ENCODE results near the gene DOCK1.

DOCK1 gene

GRCh38 chr10:127414024-127414423 lies 508.8 kb downstream of the DOCK1 start:
- DNase-seq, result no peak

- DNase-seq, result no peak
These were observed 509.9 kb downstream of the DOCK1 start for GRCh38 chr10:127415116-127415515.

DNA sequence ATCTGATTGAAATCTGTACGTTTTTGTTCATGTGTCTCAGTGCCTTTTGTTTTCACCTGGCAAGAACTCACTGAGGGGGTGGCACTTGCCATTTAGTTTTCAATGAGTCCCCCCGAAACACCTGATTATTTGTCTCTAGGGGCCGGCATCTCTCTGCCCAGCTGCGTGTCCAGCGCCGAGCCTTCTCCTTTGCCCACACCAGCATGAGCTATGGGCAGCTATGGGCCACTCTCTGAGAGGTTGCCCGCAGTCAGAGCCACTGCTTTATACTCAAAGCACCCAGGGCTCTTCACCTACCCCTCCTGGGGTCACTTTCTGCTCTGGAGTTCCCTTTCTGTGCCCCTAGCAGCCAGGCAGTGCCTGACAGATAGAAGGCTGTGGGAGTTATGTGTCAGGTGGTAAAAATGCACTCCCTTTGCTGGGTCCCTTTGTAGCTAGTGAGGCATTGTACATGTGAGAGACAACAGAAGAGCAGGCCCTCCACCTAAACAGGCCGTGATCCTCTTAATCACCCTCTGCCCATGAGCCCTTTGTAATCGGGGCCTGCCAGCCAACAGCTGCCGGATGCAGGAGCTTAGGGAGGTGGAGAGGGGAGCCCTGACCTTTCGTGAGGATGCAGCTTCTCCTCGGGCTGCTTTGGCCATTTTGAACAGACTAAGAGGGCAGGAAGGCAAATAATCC lies 510.8 kb downstream of the DOCK1 start:
- DNase-seq, result no peak

- no peak for DNase-seq
These were observed 511.8 kb downstream of the DOCK1 start for GRCh38 chr10:127417031-127417430.

GRCh38 chr10:127417686-127418401 lies 512.6 kb downstream of the DOCK1 start:
- no peak for DNase-seq

DNA sequence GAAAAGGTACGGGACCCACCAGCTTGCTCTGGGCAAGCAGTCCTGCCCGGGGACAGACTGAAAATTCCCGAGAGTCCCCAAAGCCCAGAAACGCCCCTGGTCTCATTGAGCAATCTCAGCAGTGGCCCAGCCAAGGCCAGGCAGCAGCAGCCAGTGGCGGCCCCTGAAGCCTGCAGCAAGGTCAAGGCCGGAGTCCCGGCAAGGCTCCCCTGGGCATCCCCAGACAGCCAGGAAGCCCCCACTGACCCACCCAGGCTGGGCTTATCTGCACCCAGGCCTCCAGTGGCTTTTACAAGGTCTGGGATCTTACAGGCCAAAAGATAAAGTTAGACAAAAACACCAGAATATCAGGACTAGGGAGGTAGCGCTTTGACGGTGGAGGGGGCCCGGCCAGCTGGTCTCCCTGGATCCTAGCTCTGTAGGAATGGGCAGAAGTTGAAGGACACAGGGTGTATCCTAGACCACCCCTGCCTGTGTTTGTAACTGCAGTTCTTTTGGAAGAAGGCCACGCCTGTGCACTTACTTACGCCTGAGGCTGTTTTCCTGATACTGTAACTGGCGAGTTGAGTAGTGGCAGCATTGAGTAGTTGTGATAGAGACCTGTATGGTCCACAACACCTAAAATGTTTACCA lies 513.4 kb downstream of the DOCK1 start:
- DNase-seq, result no peak

DNA sequence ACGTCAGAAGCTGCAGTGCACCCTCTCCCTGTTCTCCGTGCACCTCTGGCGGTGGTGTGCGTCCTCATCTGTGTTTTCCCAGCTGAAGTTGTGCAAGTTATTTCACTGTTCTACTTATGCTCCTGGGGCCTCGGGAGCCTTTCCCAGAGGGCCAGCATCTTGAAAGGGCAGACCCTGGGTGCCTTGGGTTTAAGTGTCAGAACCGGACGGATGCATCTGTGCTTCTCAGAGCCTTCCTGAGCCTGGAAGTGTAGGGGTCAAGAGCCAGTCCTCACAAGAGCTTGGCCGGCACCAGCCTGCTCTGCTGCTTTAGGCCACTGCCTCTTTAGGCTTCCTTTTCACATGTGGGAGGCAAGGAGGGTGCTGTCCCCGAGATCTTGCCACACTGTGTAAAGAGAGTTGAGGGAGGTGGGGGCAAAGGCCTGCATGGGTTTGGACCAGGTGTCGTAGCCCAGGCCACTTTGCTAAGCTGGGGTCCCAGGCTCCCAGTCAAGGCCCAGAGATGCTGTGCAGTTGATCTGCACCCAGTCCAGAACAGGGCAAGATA lies 515.0 kb downstream of the DOCK1 start:
- DNase-seq, result no peak

- no peak for DNase-seq
These were observed 518.1 kb downstream of the DOCK1 start for GRCh38 chr10:127423218-127423915.

DNA sequence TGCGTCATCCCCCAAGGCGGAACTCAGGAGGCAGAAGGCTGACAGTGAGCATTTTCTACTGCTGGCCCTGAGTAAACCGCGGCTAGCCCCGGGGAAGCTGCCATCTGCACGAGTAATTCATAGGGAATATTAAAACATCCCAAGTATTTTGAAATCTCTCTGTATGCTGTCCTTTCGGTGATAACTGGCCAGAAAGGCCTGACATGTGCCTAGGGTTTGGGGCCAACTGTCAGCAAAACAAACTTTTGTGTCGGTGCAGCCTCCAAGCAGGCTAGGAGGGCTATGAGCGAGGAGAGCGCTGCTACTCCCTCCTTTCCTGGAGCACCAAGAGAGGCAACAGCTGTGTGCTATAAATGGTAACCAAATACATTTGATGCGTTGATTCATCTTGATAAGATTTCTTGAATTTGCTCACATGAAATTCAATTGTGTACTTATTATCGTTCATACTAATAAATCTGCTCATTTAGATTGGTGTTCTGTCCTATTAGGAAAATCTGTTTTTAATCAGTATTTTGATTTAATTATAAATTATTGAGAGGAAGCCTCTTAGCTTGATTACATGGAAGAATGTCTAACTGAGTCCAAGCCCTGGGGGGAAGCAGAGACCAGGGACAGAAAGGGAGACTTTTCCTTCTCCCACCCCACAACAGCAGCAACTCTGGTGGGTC lies 519.5 kb downstream of the DOCK1 start:
- DNase-seq, result no peak

DNA sequence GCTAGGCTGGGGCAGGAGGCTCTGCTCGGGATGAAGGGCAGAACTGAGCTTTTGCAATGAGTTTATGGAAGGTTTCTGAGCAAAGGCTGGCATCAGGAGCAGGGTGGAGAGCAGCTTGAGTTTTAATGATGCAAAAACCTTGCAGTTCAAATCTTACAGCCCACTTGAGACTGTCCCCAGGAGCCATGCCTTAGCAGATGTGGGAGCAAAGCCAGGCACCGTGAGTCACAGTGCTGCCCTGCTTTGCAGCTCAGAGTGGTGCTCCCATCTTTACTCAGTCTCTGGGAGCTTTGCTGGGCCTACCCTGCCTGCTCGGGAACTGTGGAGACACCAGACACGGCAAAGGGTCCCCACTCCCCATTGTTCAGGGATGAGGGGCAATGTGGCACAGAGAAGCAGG lies 521.5 kb downstream of the DOCK1 start:
- DNase-seq, result no peak

DNA sequence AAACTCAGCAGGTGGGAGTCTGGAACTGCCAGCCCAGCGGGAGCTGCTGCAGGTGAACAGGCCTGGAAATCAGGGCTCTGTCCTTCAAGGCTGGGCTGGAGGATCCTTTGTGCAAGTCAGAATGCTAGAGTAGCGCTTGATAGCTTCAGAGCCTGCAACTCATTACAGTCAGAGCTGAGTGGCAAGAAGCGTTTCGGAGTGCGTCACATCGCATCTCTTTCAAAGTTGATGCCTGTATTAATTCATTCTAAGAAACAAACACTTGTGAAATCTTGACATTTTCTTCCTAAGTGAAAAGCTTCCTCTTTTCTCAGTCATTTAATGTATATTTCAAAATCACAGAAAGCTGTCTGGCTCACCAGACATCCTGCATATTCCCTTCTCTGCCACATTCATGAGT lies 522.7 kb downstream of the DOCK1 start:
- no peak for DNase-seq

GRCh38 chr10:127428385-127428980 lies 523.3 kb downstream of the DOCK1 start:
- DNase-seq, result no peak

DNA sequence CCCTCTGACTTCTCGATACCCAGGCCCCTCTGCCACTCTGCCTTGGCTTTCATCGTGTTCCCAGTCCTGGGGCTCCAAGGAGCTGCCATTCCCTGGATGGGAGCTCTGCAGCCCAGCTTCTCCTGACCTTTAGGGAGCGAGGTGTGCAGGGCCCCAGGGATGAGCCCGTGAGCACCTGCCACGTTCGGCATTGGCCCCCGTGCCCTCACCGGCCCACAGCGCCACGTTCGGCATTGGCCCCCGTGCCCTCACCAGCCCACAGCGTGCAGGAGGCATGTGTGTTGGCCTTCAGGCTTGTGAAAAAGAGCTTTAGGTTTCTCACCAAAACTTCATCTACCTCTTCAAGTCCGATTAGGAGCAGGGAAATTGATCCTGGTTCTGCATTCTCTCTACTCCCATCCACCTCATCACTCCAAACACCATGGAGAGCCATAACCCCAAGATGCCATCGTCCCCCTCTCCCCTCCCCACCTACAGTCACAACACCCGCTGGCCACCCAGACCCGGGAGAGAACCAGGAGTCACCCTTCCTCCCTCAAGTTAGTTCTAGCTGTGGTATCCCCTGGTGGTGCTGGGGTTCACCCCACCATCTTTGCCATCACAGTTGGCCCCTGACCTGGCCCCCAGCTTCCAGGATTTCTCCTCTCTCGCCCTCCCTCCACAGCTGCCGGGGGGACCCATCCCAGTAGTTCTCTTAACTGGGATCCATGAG lies 524.5 kb downstream of the DOCK1 start:
- no peak for DNase-seq

- DNase-seq, result no peak
These were observed 526.3 kb downstream of the DOCK1 start for GRCh38 chr10:127431525-127431924.

DNA sequence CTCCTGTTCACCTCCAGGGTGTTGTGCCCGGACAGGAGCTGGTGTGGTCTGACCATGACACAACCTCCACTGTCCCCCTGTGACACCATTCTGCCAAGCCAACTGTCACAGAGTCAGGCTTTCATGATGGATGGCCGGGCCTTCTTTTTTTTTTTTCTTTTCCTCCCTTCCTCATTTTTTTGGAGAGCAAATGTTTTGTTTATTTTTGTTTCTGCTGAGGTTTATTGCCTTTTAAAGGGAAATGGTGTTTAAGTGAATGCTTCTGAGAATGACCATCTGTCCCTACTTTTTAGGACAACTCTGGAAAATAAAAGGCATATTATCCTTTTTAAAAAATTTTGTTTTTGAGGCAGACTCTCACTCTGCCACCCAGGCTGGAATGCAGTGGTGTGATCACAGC lies 528.8 kb downstream of the DOCK1 start:
- DNase-seq, result no peak

DNA sequence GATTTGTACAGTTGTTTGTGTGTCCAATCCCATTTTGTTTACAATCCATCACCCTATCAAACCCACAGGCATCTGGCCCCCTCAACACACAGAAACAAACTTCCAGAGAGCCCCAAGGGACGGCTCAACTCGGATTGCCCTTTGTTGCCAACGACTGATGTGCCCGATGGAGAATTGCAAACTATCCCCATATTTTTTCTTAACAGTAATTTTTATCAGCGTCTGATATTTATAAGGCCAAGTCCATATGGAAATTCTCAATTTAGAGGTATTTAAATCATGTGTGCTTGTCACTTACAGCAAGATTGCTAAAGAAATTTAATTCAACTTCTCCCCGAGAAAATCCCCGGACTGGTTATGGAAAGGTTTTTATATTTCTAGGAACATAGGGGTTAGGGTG lies 530.0 kb downstream of the DOCK1 start:
- DNase-seq, result no peak

DNA sequence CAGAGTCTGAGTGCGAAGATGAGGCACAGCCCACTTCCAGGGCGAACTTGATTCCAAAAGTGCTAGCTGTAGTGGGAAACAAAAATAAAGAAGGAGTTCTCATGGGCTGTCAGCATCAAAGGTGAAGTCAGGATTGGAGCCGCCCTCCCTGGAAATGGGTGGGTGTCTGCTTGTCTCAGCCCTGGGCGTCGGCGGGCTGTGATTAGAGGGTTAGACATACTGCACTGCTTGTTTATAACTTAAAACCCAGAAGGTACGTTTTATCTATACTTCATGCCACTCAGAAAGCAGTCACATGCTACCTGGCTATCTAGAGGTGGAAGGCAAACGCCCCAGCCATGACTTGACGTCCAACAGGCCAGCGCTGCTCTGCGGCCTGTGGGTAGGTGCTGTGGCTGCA lies 535.1 kb downstream of the DOCK1 start:
- no peak for DNase-seq

DNA sequence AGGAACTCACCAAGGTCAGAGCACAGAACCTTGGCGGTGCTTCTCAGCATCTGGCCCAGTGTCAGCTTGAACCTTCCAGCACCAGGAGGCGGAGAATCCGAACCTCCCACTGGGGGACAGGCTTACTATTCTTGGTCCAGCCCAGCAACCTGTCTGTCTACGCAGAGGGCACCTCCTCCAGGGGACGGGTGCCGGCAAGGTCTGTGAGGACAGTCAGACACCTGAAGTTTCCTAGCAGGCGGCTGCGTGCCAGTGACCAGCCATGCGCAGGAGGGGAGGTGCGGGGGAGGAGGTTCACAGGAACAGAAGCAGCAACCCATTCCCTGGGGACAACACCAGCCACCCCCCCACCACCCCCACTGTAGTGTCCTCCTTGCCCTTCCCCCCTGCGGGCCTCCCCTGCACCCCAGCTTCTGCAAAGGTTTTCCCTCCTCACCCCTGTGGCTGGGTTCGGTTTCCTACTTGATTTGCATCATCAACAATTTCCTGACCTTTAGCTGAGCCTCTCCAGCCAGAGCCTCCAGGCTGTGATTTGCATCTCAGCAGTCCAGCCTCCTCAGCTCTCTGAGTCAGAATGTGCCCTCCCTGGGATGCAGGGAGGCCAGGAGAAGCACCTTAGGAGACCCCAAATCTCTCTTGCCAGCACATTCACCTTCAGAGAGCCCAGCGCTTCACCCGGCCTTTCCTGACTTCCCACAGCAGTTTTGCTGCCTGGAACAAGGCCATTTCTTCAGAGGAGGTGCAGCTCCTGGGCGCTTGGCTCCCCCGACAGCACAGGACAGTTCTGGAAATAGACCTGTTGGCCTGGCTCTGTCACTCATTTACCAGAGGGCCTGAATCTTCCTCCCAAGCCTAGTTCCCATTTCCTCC lies 536.4 kb downstream of the DOCK1 start:
- DNase-seq, result no peak

DNA sequence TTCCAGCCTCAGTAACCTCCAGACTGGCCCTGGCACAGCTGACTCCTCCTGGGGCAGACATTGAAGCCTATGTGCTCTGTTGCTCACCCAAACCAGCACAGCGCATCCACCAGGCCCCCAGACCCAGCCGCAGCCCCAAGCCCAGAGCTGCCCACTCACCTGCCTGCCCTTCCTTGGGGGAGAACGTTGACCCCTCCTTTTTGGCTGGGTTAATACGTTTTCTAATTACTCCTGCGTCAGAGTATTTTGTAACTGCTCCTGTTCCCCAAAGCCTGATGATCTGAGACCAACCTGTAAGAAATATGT lies 536.9 kb downstream of the DOCK1 start:
- no peak for DNase-seq

- no peak for DNase-seq
These were observed 538.9 kb downstream of the DOCK1 start for GRCh38 chr10:127444155-127444554.

GRCh38 chr10:127447197-127447596 lies 542.0 kb downstream of the DOCK1 start:
- no peak for DNase-seq
